Astrocyte of the cerebellum (primary cell): ENCODE results near the gene PTGDS.

Experiments used
- DNase-seq: peaks from one replicate; pipeline ENCODE4 v3.0.0-alpha.2; 2011; ENCODE audit warnings: low read depth
- H3K4me3 ChIP-seq: 2 replicates; pipeline ENCODE4 v1.5.1; 2011; ENCODE audit warnings: mild to moderate bottlenecking, low read depth, low read length, moderate library complexity
- in situ Hi-C: cut with HindIII; loops from 2 replicates; pipeline ENCODE4 v1.10.0; 2017; ENCODE audit warnings: low sequenced_read_pairs
- TF ChIP-seq, protein P1 (sequence below): IDR thresholded peaks from 2 replicates; pipeline ENCODE4 v1.5.1; 2012; ENCODE audit warnings: low read length, low read depth, moderate library complexity, mild to moderate bottlenecking; ENCODE audit errors: missing control alignments

The PTGDS gene

DNA sequence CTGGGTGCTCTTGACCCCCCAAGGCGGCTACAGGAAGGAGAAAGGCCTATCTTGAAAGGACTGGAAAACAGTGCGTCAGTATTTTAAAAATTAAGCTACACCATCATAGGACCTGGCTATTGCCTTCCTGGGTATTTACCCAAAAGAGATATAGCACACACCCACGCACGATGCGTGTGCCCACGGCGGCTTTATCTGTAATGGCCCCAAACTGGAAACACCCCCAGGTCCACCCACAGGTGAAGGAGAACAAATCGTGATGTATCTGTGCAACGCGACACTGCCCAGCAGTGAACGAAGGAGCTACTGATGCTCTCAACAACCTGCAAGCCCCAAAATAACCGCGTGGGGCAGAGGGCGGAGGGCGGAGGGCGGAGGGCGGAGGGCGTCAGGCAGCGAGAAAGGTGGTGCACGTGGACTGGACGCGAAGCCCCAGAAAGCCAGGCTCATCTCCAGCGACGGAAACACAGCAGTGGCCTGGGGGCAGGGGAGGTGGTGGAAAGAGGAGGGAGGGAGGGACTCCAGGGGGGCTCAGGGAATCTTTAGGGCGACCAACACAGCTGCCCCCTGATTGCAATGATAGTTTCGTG lies 12.4 kb upstream of the PTGDS start:
- no peak for DNase-seq
- in situ Hi-C loops = no loop called here
- TF ChIP-seq, protein P1, sequence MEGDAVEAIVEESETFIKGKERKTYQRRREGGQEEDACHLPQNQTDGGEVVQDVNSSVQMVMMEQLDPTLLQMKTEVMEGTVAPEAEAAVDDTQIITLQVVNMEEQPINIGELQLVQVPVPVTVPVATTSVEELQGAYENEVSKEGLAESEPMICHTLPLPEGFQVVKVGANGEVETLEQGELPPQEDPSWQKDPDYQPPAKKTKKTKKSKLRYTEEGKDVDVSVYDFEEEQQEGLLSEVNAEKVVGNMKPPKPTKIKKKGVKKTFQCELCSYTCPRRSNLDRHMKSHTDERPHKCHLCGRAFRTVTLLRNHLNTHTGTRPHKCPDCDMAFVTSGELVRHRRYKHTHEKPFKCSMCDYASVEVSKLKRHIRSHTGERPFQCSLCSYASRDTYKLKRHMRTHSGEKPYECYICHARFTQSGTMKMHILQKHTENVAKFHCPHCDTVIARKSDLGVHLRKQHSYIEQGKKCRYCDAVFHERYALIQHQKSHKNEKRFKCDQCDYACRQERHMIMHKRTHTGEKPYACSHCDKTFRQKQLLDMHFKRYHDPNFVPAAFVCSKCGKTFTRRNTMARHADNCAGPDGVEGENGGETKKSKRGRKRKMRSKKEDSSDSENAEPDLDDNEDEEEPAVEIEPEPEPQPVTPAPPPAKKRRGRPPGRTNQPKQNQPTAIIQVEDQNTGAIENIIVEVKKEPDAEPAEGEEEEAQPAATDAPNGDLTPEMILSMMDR = no peak
- H3K4me3 ChIP-seq = no peak overlapping the region

DNA sequence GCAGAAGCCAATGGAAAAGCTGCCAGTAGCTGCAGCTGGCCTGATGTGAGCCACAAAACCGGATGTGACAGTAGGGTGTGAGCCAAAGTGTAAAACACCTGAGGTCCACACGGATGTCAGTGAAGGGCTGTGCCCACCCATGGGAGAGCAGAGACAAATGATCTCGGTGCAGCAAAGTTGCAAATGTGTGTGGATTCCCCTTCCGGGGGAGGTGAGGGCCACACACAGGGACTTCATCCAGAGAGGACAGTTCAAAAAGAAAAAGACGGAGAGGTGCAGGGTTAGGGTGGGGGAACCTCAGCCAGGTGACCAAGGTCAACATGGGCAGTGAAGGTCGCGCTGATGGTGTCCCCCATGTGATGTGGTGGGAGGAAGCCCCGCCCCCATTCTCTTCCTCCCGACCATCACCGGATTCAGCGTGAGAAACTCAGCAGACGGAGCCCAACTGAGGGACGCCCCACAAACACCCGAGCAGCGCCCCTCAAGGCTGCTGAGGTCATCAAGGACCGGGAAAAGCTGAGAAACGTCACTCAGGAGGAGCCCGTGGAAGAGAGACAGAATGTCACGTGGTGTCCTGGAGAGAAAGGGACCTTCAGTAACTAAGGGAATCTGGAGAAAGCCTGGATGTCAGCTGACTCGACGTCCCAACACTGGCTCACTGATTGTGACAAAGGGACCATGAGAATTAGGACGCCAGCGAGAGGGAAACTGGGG lies 11.4 kb upstream of the PTGDS start:
- DNase-seq = no peak
- TF ChIP-seq, protein P1 = no peak
- no peak overlapping the region for H3K4me3 ChIP-seq
- in situ Hi-C loops = no loop called here

DNA sequence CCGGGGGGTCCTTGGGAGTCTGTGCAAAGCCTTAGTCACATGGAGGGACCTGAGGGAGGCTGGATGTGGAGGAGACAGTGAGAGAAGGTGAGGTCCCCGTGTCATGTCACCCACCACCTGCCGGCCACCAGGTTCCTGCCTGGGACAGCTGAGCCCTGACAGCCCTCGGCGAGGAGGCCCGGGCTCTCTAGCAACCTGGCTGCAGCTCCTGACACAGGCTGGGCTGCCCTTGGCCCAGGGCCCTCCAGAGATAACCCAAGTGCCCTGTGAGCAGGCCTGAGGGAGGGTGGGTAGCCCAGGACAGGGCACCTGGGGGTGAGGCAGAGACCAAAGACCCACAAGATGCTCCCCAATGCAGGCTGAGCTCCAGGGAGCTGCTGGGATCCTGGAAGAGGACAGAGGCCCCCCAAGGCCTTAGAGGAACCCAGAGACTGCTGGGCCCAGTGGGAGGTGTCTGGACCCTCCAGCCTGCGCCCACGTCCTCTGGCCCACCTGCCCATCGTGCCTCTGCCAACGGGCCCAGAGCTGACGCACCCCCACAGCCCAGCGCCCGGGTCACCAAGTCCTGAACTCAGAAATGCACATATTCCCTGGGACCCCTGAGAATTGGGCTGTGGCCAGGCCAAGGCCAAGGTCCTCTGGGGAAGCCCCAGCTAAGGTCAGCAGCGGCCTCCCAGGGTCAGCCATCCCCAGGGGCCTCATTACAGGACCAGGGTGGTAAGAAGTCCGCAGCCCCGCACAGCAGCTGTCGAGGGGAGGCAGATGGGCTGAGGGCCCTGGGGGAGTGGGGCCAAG lies 8.8 kb upstream of the PTGDS start:
- no peak overlapping the region for H3K4me3 ChIP-seq
- in situ Hi-C loops = no loop called here
- no peak for DNase-seq
- TF ChIP-seq, protein P1 = no peak

DNA sequence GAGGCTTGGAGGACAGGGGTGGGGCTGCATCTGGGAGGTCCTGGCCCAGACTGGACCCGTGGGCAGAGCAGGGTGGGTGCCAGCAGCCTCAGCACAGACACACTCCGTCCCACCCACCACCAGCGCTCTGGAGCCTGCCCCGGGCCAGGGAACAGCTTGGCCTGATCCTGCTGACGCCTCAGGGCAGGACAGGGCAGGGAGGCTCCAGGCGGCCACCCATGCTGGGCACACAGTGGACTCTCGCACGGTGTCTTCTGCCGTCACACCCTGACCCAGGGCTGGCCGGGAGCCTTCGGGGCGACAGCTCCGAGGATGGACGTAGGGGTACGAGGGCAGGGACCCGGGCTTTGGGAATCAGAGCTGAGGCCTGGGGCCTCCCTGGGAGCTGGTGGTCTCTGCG lies 8.2 kb upstream of the PTGDS start:
- H3K4me3 ChIP-seq = no peak overlapping the region
- TF ChIP-seq, protein P1 = no peak
- no peak for DNase-seq
- in situ Hi-C loops = no loop called here

DNA sequence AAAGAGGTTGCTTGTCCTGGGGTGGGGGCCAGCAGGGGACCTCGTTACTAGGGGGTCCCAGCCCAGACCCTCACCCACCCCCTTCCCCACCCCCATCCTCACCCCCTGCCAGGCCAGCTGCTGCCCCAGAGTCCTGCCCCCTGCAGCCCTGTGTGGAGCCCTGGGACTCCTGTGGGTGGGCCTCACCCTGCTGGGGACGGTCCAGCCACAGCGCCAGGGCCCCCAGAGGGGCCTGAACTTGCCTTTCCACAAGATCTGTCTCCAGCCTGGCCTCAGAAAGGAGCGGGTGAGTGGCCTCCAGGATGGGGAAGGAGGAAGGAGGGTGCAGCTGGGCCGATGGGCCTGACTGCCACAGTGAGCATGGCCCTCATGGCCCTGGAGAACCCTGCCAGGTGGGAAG lies 7.5 kb upstream of the PTGDS start:
- no peak for DNase-seq
- in situ Hi-C loops = no loop called here
- TF ChIP-seq, protein P1 = no peak
- H3K4me3 ChIP-seq = no peak overlapping the region

DNA sequence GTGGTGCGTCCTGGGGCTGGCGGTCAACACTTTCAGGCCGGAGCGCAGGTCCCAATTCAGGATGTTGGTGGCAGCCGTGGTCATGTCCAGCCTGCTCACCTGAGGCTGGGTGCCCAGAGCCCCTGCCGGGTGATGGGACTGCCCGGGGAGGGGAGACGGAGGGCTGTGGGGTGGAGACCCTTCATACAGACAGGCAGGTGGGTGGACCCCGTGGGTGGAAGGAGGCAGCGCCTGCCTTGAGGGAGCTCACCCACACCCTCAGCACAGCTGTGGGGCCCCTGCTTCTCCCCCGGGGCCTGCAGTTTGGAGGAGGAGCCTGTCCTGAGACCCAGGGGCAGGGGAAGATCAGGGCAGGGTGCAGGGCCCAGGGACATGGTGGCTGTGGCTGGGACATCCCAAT lies 6.9 kb upstream of the PTGDS start:
- H3K4me3 ChIP-seq = no peak overlapping the region
- in situ Hi-C loops = no loop called here
- no peak for DNase-seq
- TF ChIP-seq, protein P1 = no peak
